ENCODE data around the gene CCDC14. TPM values are rescaled to one million over a fixed set of nuclear protein-coding genes. Genes with fewer than 3 reads are reported as not detected.
"Not testable (repeated sequence)": the region's sequence is repeated elsewhere in the genome, so short reads cannot be mapped to it uniquely, and the experiment has no call there.

CCDC14 gene
- total RNA-seq, 1 donor from 2014 or later = 33.2 TPM

DNA sequence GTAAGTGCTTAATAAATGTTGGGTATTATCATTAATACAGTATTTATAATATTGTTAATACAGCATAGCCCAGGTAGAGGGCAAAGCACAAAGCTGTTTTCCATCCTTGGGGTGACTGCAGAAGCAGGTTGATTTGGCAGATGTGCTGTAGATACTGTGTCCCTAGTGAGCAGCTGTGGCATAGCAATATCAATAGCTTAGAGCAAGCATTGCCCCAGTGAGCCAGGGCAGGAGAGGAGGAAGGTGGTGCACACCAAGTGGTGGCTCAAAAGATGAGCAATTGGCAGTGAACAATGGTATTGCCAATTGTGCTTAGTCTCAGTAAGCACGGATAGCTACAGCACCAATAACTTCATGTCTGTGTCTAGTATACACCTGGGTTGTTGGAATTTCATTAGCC lies 5.8 kb upstream of the CCDC14 start:
- DNase-seq (ENCODE audit: low read depth) = not testable (repeated sequence)

DNA sequence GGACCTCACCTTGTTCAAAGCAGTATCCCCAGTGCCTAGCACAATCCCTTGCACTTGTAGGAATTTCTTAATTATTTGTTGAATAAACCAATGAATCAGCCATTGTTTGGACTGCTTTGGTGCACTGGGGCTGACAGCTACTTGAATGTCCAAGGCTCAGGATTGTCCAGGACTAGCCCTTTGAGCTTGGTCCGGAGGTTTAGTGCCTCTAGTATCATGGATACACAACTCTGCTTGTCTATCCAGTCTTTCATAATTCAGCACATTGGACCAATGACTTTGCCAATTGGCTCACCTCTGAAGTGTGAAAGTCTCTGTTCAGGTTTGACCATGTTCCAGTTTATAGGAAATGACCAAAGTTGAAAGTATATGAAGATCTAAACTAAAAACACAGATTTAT lies 3.8 kb upstream of the CCDC14 start:
- not testable (repeated sequence) for DNase-seq (ENCODE audit: low read depth)

DNA sequence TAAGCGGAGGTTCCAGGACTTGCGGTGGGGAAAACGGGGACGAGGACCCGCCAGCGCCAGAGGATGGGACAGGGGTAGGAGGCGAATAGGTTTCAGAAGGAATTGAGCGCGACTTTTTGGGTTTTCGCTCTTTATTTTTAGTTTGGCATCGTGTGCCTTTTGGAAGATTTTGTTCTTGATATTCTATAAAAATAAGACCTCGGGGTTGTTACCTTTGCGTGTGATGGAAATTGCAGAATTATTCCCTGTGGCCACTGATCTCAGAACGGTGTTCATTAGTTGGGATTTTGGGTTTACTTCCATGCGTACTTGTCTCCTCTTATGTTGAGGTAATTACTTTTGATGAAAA lies 453 bp upstream of the CCDC14 start:
- DNase-seq (ENCODE audit: low read depth) = no peak

DNA sequence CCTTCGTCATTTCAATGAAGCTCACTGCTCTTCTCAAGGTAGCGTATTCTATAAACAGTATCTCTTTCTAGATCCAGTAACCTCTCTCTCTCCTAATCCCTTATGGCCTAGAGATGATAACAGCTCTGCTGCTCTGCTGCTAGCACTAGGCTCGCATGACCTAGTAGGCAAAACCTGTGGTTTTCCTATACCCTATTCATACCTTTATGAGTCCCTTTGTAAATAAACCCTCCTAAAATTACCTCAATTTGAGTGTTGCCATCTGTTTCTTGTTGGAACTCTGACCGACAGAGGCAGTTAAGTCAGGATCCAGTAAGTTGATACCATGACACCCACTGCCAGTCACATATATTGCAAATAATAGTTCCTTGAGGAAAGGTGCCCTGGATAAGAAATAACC lies 7.3 kb downstream of the CCDC14 start:
- no peak for DNase-seq (ENCODE audit: low read depth)

DNA sequence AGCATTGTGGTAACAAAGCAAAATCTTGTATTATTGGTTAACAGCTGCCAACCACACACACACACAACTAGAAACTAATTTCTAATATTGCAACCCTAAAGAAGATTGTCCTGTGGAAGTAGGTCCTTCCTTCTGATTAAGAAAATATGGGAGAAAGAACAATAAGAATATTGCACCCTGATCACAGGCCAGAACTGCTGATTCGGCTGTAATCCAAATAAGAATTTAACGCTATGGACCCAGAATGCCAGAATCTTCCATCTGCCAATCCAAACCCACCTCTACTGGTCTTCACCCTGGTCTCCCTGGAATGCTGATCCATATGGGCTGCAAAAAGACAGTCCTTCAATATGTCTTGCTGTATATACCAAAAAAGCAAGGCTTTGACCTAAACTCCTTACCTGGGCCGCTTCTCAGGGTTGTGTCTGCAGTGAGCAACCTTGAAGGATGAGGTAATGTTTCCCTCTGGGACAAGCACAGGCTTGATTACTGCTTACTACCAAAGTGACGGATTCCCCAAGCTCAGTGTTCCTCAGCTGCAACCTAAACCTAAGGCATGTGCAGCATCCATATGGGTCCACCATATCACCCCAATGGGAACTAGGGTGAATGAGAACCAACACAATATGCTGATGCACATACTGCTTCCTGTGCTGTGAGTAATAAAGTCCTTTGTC lies 8.0 kb downstream of the CCDC14 start:
- no peak for DNase-seq (ENCODE audit: low read depth)

DNA sequence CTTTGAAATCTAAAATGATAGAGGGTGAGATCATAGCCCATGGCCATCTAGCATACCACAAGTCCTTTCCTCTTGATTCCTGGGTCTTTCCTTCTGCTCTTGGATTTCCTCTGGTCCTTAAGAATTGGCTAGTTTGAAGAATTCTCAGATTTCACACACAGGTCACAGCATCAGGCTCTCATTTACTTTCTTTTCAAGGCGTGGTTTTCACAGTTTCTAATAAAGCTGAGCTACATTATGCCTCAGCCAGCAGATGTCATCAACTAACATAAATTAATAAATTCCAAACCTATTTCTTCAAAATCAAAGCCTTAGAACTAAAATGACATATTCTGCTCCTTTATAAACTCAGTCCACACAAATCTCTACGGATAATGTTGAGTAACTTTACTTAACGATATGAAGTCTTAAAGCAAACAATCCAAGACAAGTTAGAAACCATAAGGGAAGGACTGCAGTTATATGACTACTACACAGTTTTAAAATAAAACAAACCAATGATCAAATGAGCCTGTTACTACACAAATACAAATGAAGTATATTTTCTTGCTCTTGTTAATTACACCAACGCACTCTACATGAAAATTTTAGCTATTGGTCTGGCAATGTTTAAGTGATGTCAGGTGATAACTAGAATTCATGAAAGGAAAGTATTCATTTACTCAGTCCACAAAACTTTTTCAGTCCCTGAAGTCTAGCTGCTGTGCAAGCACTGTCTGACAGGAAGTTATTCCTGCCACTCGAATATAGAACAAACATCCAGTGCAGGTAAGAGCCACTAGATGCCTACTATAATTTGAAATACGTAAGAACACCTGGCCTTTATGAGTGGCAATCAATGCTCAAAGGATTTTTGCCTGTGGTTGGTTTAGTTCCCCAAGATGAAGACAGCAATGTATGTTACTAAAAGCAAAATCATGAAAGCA lies 9.2 kb downstream of the CCDC14 start:
- no peak for DNase-seq (ENCODE audit: low read depth)

DNA sequence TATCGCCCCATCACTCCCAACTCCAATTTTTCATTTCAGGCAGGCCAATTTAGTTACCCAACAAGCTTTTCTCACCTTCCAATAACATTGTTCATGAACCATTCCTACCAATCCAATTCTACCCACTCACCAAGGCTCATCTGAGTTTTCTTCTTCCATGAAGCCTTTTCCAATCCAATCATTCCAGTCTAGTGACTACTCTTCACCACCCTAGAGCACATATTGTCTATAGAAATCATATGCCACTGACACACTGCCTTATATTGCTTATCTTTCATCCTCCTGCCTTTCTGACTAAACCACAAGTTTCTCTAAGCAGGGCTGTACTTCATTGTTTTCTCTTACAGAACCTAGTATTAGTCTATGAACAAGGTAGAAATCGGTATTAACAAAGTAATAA lies 11.4 kb downstream of the CCDC14 start:
- DNase-seq (ENCODE audit: low read depth) = no peak

DNA sequence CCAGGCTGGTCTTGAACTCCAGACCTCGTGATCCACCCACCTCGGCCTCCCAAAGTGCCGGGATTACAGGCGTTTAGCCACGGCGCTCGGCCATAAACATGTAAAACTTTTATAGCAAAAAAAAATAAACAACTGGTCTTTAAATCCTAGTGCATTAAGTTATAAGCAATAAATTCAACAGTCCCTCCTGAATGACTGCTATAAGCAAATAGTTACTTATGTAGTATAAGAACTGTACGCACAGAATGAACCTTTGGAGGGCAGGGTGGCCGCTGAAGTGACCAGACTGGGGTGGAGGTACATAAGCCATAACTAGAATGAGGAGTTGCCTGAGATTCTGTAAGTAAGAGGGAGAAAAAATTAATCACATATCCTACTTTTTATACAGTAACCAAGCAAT lies 12.6 kb downstream of the CCDC14 start:
- no peak for DNase-seq (ENCODE audit: low read depth)

DNA sequence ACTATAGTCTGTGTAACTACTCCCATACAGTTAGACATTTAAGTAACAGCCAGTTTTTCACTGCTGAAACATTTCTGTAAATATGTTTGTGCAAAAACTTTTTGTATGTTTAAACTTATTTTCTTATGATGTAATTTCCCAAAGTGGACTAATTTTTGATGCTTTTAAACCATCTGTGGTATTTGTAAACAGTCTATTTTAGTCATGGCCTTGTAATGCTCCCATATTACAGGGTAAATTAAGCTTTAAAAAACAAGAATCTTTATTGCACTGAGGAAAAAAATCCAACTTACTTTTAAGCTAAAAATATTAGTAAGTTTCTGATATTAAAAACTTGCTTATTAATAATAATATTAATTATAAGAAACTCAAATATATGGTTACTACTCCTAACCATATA lies 13.5 kb downstream of the CCDC14 start:
- DNase-seq (ENCODE audit: low read depth) = no peak

DNA sequence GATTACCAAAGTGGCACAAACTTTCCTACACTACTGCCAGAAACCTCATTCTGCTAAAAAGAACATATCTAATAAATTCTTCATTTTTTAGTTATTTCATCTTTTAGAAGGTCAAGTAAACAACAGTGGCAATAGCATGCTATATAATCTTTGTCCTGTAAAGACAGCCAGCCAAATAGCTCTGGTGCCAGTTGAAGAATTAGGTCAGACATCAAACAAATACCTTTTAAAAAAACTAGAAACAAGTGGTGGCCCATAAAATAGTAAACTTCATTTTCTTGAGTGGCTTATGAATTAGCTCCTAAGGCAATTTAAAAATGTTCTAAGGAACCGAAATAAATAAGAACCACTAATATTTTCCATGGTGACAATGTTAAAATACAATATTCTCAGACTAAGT lies 19.5 kb downstream of the CCDC14 start:
- DNase-seq (ENCODE audit: low read depth) = no peak

DNA sequence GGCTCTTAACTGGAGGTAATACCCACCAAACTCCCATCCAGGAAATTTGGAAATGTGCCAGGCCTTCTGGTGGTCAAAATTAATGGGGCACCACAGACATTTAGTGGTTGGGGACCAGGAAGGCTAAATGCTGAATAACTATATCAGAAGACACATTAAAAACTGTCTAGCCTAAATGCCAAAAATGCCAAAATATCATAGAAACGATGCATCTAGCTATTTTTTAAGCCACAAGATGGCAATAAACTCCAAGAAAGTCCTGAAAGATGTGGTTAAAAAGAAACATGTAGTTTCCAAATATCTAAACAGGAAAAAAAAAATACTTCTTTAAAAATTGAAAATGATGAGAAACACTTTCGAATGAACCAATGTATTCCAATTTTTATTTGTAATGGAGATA lies 19.9 kb downstream of the CCDC14 start:
- peak; percentile 22 for DNase-seq (ENCODE audit: low read depth)

DNA sequence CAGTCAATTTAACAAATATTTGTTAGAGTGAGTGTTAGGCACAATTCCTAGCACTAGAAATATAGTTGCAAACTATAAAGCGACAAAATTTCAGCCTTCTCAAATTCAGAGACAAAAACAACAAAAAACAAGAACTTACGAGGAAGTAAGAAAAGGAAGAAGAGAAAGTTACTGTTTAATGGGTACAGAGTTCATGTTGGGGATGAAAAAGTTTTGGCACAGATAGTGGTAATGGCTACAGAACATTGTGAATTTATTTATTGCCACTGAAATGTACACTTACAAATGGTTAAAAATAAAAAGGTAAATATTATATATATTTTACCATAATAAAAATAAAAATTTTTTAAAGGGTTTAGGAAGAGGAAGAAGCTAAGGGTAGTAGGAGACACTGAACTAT lies 21.3 kb downstream of the CCDC14 start:
- no peak for DNase-seq (ENCODE audit: low read depth)

DNA sequence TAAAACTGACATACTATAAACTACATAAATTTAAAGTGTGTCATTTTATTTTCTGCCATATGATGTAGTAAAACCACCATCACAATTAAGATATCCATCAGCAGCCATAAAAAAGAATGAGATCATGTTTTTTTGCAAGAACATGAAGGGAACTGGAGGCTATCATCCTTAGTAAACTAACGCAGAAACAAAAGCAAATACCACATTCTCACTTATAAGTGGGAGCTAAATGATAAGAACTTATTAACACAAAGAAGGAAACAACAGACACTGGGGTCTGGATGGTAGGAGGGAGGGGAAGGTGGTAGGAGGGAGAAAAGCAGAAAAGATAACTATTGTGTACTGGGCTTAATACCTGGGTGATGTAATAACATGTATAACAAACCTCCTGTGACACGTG lies 24.6 kb downstream of the CCDC14 start:
- DNase-seq (ENCODE audit: low read depth) = no peak

DNA sequence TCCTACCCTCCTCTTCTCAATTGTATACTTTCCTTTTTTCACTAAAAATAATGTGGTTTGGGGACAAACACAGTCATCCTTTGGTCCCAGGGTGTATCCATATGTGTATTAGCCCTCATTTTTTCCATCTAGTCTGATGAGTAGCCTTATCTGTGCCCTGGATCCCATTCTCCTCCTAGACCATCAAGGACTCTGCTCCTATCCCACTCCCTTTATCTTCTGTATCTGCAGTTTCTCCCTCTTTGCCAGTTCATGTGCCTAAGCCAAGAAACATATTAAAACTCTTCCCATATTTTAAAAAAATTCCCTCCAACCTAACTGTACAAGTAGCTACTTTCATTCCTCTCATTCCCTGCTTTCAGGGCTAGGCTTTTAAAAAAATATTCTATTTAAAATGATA lies 25.2 kb downstream of the CCDC14 start:
- no peak for DNase-seq (ENCODE audit: low read depth)

DNA sequence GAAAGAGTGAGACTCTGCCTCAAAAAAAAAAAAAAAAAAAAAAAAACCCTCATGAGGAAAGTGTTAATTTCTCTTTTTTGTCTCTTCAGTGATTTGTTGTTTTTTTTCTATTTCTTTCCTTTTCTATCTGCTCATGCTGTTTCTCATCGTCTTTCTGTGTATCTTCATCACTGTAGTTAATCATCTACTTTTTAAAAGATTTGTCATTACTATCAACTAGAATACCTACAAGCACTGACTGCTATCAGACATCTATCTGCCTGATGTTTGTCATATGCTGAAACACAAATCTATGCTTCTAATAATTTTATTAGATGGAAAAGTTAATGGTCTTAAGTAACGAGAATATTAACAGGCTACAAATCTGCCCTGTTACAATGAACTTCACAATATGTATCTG lies 26.8 kb downstream of the CCDC14 start:
- no peak for DNase-seq (ENCODE audit: low read depth)

DNA sequence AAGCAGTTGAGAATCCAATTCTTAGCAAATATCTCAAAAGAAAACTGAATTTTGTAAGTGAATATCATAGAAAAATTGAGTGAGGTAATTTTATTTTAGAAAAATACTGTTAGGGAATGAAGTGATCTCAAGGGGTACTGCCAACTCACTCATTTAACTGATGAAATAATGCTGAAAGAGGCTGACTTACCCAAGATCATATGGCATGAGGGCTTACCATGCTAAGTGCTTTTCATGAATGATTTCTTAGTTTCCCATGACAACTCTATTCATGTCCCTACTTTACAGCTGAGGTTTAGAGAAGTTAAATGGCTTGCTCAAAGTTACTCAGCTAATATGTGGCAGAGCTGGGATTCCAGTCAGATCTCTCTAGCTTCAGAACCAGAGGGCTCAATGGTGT lies 30.6 kb downstream of the CCDC14 start:
- DNase-seq (ENCODE audit: low read depth) = no peak

DNA sequence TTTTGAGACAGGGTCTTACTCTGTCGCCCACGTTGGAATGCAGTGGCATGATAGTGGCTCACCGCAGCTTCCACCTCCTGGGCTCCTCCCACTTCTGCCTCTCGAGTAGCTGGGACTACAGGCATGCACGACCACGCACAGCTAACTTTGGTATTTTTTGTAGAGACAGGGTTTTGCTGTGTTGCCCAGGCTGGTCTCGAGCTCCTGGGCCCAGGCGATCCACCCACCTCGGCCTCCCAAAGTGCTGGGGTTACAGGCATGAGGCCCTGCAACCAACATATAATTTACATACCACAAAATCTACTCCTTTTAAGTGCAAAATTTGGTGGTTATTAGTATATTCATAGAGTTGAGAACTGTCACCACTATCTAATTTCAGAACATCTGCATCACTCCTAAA lies 31.7 kb downstream of the CCDC14 start:
- no peak for DNase-seq (ENCODE audit: low read depth)

DNA sequence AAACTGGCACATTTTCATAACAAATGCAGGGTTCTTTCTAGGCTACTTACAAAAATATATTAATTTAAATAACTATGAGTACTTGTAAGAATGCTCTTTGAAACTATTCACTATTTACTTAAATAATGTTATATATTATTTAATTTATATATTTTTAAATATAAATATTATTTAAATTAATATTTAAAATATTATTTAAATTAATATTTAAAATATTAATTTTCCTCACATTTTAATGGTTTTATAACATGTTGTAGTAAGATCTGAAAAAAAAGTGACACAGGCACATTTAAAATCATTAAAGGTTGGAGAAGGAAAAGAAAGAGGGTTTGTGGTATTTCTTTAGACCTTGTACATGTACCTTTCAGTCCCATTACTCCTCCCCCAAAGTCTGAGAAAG lies 34.6 kb downstream of the CCDC14 start:
- no peak for DNase-seq (ENCODE audit: low read depth)

DNA sequence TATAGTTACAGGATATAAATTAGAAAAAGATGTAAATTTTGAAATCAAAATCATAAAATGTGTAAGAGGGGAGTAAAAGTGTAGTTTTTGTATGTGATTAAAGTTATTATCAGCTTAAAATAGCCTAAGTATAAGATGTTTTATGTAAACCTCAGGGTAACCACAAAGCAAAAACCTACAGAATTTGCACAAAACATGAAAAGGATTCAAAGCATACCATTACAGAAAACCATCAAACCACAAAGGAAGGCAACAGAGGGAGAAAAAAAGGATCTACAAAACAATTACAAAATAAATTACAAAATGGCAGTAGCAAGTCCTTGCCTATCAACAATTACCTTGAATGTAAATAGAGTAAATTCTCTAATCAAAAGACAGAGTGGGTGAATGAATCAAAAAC lies 40.2 kb downstream of the CCDC14 start:
- no peak for DNase-seq (ENCODE audit: low read depth)

DNA sequence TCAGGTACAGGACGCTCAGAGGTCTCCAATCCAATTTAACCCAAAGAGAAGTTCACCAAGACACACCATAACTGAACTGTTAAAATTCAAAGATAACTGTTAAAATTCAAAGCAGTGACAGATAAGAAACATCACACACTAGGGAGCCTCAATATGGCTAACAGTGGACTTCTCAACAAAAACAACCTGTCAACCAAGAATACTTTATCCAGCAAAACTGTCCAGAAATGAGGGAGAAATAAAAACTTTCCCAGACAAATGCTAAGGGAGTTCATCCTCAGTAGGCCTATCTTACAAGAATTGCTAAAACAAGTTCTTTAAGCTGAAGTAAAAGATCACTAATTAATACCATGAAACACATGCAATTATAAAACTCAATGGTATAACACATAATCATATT lies 40.6 kb downstream of the CCDC14 start:
- no peak for DNase-seq (ENCODE audit: low read depth)

DNA sequence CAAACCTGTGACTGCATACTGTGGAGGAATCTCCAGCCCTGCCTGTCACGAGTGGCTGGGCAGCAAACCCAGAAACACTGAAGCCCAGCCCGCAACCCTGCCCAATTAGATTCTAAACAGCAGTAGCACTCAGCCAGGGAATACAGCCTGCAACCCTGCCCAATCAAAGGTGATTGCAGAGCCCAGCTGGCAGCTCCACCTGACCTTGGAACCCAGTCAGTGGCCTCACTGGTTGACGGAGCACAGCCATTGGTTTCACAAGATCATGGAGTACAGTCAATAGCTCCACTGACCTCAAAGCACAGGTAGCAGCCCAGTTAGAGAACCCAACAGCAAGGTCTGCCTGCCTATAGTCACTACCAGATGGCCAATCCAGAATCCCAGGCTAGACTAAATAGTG lies 41.7 kb downstream of the CCDC14 start:
- no peak for DNase-seq (ENCODE audit: low read depth)

DNA sequence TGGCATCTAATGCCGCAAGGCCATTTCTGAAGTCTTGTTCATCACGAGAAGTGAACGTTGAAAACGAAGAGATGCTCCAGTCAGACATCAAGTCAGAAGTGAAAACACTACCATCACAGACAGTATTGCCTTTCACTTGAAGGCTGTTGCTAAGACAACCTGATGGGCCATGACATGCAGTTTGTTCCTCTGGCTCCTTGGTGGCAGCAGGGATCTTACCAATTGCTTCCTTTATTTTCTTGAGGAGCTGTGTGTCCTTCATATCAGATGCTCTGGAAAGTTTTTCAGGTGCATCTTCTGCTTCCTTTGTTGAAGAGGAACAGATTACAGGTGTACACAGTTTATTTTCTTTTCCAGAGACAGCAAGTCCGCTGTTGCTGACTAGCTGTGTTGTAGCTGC lies 46.2 kb downstream of the CCDC14 start:
- no peak for DNase-seq (ENCODE audit: low read depth)

DNA sequence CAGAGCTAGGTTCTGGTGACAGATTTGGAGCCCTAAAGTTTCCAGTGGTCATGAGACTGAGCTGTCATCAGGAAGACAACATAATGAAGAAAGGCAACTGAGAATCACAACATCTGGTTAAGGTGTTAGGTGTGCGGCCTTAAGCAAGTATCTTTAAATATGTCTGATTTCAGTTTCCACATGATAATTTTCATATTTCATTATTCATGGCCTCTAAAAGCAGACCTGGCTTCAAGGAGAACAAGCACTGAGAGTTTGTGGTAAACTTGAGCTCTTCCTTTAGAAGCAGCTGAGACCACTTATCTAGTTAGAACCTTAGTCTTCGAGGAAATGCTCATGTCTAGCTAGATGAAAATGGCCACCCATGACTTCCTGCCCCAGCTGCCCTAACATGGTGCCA lies 51.2 kb downstream of the CCDC14 start:
- DNase-seq (ENCODE audit: low read depth) = no peak
